GM18868 (cell line): ENCODE results near the gene USP10.

Experiments
- ATAC-seq: cut with Tn5 transposase; IDR thresholded peaks from one replicate; pipeline ENCODE4 v1.9.1; 2021; ENCODE audit warnings: mild to moderate bottlenecking, moderate library complexity; ENCODE audit not compliant: unreplicated experiment

USP10 gene, protein sequence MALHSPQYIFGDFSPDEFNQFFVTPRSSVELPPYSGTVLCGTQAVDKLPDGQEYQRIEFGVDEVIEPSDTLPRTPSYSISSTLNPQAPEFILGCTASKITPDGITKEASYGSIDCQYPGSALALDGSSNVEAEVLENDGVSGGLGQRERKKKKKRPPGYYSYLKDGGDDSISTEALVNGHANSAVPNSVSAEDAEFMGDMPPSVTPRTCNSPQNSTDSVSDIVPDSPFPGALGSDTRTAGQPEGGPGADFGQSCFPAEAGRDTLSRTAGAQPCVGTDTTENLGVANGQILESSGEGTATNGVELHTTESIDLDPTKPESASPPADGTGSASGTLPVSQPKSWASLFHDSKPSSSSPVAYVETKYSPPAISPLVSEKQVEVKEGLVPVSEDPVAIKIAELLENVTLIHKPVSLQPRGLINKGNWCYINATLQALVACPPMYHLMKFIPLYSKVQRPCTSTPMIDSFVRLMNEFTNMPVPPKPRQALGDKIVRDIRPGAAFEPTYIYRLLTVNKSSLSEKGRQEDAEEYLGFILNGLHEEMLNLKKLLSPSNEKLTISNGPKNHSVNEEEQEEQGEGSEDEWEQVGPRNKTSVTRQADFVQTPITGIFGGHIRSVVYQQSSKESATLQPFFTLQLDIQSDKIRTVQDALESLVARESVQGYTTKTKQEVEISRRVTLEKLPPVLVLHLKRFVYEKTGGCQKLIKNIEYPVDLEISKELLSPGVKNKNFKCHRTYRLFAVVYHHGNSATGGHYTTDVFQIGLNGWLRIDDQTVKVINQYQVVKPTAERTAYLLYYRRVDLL

DNA sequence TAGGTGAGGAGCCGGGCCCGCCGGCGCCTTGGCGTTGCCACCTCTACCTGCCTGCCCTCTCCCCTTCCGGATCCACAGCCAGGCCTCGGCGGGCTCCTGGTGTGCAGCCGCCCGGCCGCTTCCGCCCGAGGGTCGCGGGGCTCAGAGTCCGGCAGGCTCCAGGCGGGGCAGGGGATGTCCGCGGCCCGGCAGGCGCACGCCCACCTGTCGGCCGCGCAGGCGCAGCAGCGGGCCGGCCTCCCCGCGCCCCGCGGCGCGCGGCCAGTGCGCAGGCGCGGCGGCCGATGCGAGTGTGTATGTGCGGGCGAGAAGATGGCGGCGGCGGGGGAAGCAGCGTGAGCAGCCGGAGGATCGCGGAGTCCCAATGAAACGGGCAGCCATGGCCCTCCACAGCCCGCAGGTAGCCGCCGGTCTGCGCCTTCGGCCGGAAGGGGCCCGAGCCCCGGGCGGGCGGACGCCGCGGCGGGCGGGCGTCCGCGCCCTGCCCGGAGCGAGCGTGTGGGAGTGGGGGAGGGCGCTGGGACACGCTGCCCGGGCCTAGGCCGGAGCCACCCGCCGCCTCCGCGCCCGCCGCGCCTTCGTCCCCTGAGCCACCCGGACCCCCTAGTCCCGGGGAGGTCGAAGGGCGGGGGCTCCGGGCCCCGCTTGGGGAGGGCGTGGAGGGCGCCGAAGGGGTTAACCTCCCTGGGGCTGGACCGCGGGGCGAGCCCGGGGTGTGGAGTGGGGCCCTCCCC is at the start of gene USP10:
TSS of gene USP10 (plus strand) at position 289 of the 734 bp plus-strand sequence. CDS start at position 380, 91 bp downstream.
- ATAC-seq, result peak; percentile 77

DNA sequence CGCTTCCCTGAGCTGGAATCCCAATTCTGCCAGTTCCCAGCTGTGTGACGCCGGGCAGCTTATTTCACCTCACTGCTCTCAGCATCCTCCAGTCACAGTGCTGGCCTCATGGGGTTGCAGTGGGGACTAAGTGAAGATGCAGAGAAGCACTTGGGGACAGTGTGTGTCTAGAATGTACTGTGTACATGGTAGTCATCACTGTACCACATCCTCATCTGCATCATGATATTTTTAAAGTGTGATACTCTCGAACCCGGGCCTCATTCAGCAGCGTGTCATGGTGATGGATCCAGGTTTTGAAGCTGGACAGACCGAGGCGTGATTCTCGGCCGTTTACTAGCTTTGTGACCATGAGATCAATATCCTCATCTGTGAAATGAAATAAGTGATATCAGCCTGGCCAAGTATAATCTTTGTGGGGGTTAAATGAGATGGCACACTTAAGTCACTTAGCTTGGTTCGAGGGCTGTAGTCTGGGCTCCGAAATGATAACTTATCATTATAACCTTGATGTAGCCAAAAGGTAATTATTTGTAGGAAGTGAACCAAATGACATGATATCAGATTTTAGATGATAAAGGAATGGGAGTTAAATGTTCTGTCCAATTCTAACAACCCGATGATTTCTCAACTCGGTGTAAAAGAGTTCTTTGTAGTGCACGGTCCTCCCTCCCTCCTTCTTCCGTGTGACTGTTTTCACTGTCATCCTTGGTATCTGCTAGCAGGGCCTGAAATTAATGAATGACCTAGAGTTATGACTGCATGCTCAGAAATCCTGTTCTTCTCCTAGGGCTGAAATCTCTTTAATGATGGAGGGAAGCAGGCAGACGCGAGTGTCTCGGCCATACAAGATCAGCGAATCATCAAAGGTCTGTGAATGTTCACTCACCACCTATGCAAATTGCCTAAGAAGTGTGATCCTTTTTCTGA is 49.5 kb upstream of the USP10 start:
- no peak for ATAC-seq

- no peak for ATAC-seq
Observed at GRCh38 chr16:84652566-84652965, 47.2 kb upstream of the USP10 start.

DNA sequence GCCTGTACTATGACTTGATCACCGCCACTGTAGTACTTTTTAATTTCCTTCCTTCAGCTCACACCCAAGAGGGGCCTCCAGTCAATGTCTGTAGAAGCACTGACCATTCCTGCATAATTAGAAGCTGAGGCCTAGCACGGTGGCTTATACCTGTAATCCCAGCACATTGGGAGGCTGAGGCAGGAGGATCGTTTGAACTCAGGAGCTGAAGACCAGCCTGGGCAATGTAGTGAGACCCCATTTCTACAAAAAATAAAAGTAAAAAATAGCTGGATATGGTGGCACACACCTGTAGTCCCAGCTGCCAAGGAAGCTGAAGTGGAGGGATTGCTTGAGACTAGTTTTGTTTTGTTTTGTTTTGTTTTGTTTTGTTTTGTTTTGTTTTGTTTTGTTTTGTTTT is 45.6 kb upstream of the USP10 start:
- ATAC-seq, result no peak

DNA sequence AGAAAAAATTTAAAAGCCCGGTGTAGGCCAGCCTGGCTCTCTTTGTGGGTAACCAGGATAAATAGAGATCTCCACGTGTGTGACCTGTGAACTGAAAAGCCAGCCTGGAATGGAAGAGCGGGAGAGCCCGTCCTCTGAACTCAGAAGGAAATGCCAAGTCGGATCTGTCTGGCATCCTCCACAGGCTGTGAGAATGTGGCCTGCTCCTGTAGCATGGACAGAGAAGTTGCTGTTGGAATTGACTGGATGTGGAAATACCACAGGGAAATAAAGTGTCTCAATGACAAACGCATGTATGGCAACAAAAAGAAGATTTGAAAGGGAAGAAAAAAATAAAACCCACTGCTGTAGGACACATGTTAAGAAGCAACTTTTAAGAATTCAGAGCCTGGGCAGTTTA is 44.8 kb upstream of the USP10 start:
- no peak for ATAC-seq

DNA sequence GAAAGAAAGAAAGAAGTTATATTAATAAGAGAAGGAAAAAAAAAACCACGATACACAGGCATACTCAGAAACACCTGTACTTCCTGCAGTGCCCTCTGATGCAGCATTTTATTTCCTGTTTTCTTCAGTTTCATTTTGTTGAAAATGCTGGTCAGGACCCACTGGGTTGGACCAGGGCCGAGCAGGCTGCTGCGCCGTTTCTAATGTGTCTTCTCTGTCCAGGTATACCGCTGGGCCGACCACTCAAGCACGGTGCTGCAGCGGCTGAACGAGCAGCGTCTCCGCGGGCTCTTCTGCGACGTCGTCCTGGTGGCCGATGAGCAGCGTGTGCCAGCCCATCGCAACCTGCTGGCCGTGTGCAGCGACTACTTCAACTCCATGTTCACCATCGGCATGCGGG is 43.2 kb upstream of the USP10 start:
- ATAC-seq, result no peak

DNA sequence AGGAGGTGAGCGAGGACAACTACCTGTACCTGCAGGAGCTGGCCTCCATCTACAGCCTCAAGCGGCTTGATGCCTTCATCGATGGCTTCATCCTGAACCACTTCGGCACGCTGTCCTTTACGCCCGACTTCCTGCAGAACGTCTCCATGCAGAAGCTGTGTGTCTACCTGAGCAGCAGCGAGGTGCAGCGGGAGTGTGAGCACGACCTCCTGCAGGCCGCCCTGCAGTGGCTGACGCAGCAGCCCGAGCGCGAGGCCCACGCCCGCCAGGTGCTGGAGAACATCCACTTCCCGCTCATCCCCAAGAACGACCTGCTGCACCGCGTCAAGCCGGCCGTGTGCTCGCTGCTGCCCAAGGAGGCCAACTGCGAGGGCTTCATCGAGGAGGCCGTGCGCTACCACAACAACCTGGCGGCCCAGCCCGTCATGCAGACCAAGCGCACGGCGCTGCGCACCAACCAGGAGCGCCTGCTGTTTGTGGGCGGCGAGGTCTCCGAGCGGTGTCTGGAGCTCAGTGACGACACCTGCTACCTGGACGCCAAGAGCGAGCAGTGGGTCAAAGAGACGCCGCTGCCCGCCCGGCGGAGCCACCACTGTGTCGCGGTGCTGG is 42.5 kb upstream of the USP10 start:
- no peak for ATAC-seq

DNA sequence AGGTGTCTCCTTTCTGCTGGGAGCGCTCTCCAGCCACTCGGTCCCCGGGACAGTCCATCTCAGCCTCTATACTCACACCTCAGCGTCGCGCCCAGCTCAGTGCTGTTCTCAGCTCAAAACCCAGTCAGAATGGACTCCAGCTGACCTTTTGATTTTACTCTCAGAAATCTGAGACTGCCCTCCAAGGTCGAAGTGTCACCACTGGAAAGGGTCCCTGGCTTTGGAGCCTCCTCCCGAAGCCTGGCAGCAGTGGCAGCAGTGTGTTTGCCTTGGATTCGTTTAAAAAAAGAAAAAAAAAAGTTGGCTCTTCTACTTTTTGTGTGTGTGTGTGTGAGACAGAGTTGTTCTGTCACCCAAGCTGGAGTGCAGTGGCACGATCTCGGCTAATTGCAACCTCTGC is 41.1 kb upstream of the USP10 start:
- no peak for ATAC-seq

- ATAC-seq, result no peak
Observed at GRCh38 chr16:84659656-84660300, 40.0 kb upstream of the USP10 start.

DNA sequence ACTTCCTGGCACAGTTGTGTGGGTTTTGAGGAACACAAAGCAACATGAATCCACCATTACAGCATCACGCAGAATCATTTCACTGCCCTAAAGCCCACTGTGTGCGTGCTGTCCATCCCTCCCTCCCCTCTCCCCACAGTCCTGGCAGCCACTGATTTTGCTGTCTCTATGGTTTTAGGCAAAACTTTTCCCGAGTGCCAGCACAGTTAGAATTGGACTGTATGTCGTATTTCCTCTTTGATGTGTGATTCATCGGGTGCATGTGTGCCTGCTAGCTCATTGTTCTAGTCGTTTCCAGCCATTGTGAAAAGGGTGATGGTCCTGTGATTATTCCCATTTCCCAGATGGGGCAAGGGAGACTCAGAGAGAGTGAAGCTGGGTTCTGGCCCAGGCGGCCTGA is 38.8 kb upstream of the USP10 start:
- no peak for ATAC-seq

GRCh38 chr16:84661418-84662060 is 38.3 kb upstream of the USP10 start:
- ATAC-seq, result no peak

- ATAC-seq, result no peak
Observed at GRCh38 chr16:84662471-84662870, 37.3 kb upstream of the USP10 start.

- no peak for ATAC-seq
Observed at GRCh38 chr16:84663433-84664101, 36.2 kb upstream of the USP10 start.

GRCh38 chr16:84665359-84665758 is 34.4 kb upstream of the USP10 start:
- no peak for ATAC-seq

- no peak for ATAC-seq
Observed at GRCh38 chr16:84665843-84666242, 34.0 kb upstream of the USP10 start.

DNA sequence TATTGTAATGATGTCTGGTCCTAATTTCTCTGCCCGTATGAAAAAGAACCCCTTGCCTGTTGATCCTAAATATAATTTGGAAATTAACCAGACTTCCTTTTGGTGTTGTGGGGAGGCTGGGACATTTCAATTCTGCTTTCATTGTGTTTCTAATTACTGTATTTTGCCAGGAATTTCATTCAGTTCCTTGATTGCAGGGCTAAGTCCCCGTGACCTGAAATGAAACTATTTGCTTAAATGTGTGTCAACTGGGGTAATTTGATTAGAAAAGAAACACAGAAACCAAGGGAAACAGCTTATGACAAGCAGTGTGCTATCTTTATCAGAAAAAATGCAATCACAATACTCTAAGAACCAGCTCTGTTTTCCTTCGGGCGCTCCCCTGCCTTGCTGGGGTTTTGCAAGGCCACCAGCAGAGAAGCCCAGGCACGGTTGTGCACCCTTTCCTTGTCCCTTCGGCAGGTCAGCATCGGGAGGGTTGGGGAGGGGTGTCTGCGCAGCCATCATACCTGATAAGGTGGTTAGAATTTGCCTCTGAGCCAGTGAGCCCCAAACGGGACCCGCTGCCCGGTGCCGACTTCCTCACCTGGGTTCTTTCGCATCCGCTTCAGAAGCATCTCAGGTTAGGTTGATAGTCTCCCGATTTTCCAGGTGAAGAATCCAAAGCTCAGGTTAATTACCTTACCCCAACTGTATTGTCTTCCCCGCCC is 32.0 kb upstream of the USP10 start:
- no peak for ATAC-seq

DNA sequence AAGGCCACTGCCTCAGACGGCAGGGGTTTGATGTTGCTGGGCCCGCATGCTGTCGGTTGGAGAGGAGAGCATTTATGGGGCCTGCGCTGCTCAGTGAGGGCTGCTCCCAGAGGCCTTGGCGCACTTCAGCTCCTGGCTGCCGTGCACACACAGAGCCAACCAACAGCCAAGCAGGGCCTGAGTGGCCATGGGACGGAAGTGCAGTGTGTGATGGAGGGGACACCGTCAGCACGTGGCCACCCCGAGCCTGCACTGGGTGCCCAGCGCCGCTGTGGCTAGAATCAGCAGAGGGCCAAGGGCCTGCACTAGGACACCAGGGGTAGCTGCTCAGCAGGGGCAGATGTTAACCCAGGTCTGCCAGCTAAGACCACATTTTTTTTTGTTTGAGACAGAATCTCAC is 29.7 kb upstream of the USP10 start:
- ATAC-seq, result no peak
